Measurements from ENCODE around the gene SDC4.

The SDC4 gene

GRCh38 chr20:45343532-45344167 is 4.6 kb downstream of the SDC4 start:
- DNase-seq (ENCODE audit: low read depth in 2 of 2), result no peak

- DNase-seq (ENCODE audit: low read depth in 2 of 2), result no peak
These were observed 5.2 kb downstream of the SDC4 start for GRCh38 chr20:45342855-45343531.

- DNase-seq (ENCODE audit: low read depth in 2 of 2), result no peak
These were observed 6.0 kb downstream of the SDC4 start for GRCh38 chr20:45341939-45342854.

- DNase-seq (ENCODE audit: low read depth in 2 of 2), result no peak
These were observed 6.7 kb downstream of the SDC4 start for GRCh38 chr20:45341579-45341938.

DNA sequence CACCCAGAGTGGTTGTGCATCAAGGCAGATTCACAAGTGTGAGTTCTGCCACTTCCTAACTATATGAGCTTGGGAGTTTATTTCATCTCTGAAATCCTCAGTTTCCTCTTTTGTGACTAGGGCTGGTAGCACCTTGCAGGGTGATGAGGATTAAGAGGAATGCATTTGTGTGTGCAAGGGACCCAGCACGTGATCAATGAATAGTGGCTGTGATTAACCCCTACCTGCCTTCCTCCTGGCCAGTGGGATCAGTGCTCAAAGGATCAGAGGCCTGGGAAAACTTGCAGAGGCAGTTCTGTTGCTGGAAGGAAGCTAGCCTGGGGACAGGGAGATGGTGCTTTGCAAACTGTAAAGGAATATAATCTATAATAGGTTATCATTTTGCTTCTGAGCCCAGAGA is 7.3 kb downstream of the SDC4 start:
- no peak for DNase-seq (ENCODE audit: low read depth in 2 of 2)

DNA sequence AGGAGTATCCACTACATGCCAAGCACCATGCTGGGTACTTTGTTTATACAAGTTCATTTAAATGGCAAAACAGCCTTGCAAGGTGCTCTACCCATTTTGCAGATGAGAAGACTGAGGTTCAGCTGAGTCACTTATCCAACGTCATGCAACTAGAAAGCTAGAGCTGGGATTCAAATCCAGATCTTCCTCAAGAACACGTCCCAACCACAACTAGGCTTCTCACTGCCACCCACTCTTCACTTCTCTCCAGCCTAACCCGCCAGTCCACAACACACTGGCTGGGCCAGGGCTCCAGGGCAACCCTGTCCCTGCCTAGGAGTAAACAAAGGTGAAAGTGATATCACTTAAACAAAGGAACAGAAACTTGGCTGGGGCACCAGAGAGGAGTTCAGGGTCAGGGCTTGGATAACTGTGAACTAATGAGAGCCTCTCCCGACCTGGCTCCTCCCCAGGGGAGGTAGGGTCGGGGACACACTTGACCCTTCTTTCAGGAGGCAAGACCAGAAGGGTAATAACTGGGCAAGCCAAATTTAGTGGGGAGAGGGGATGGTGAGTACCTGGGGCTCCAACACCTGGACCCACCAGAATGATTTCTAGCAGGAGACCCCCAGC is 7.9 kb downstream of the SDC4 start:
- DNase-seq (ENCODE audit: low read depth in 2 of 2), result no peak

GRCh38 chr20:45339799-45340198 is 8.4 kb downstream of the SDC4 start:
- DNase-seq (ENCODE audit: low read depth in 2 of 2), result no peak

DNA sequence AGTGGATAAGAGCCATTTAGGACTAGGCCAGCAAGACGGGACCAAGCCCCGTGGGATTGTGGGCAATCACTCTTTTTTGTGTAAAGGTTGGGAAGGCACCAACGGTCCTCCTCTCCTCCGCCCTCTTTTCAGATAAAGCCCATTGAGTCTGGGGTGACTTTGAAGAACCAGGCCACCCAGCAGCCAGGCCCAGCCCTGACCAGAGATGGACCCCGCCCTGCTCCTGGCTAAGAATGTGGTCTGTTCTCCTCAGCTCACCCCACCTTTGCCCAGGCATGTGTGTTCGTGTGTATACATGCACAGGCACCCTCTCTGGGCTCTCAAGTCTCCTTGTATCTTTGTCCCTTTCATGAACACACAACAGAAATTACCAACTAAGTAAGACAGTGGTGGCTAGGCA is 9.1 kb downstream of the SDC4 start:
- DNase-seq (ENCODE audit: low read depth in 2 of 2), result no peak

DNA sequence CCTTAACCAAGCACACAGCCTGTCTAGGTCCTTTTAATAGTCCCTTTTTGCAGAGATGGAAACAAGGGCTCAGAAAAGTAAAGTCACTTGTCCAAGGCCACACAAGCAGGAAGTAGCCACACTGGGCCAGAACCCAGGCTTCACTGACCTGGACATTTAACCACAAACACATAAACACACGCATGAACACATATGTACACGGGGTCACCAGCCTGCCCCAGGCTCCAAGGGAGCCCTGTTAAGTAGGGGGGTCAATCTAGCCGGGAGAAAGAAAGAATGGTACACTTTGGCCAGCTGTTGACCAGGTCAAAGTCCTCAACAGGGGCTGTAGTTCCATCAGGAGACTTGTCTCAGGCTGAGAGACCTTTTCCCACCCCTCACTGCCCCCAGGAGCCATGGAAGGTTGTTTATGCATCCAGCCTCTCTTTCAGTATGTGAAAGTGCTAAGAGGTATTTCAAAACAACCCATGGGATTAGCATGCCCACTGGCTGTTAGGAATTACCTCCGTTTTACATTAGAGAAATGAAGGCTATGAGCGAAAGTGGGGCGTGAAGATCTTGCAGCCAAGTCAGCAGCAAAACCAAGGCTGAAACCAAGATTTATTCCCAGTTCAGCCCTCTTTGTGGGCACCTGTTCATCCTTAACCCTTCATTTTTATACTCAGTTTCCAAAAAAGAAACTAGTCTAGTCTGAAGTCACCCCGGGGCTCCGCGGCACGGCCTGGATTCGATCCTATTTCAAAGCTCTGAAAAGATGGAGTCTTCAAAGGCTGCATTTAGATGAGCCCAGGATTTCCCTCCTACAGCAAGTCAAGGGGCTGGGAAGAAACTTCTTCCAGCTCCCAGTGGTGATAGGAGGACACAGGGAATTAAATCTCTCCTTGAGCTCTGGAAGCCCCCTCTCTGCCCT is 9.8 kb downstream of the SDC4 start:
- DNase-seq (ENCODE audit: low read depth in 2 of 2), result no peak

DNA sequence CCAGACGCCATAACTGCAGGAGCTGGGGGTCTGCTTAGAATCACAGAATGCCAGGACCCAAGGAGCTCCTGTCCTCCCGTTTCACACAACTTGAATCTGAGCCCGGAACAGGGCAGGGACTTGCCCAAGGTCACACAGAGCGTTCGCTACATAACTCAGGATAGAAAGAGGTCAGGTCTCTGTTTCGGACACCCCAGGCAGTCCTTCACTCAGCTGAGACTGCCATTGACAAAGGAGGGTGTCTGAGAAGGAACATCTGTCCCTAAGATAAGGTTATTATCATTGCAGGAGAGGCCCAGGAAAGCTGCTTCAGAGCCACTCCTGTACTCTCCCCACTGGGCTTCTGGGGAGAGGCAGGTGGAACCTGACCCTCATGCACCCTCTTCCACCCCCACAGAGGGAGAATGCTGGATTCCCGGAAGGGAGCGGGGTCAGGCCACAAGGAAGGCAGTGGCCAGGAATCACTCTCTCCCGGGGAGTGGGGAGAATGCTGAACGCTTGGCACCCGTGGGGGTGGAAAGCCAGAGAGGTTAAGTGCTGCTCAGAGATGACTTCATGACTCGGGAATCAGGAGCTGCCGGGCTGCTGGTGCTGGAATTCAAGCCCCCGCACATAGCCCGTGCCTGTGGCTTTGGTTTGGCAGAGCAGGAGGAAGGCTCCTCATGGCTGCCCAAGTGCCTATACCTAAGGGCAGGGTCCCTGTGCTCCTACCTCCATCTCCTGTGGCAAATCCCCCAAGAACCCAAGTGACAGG is 10.7 kb downstream of the SDC4 start:
- no peak for DNase-seq (ENCODE audit: low read depth in 2 of 2)

- DNase-seq (ENCODE audit: low read depth in 2 of 2), result no peak
These were observed 11.5 kb downstream of the SDC4 start for GRCh38 chr20:45336530-45337366.

- DNase-seq (ENCODE audit: low read depth in 2 of 2), result no peak
These were observed 17.7 kb downstream of the SDC4 start for GRCh38 chr20:45330476-45330875.

- no peak for DNase-seq (ENCODE audit: low read depth in 2 of 2)
These were observed 18.5 kb downstream of the SDC4 start for GRCh38 chr20:45329497-45330319.

DNA sequence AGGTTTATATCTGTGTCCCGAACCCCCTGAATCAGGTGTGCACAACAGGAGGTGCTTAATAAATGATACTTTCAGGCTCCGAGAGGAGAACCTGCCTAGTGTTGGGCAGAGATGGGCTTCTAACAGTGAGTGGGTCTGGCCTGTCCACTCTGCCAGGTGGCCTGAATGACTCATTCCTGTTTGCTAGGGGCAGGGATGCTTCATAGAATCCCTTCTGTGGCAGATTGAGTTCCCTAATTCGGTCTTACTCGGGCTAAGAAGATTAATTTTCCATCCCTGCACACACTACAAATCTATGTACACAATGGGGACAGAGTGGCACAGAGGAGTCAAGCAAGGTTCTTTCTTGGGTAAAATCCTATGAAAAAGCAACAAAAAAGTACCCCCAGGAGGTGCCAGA is 19.8 kb downstream of the SDC4 start:
- no peak for DNase-seq (ENCODE audit: low read depth in 2 of 2)

GRCh38 chr20:45325371-45325770 is 22.9 kb downstream of the SDC4 start:
- no peak for DNase-seq (ENCODE audit: low read depth in 2 of 2)

GRCh38 chr20:45323731-45324130 is 24.5 kb downstream of the SDC4 start:
- no peak for DNase-seq (ENCODE audit: low read depth in 2 of 2)

DNA sequence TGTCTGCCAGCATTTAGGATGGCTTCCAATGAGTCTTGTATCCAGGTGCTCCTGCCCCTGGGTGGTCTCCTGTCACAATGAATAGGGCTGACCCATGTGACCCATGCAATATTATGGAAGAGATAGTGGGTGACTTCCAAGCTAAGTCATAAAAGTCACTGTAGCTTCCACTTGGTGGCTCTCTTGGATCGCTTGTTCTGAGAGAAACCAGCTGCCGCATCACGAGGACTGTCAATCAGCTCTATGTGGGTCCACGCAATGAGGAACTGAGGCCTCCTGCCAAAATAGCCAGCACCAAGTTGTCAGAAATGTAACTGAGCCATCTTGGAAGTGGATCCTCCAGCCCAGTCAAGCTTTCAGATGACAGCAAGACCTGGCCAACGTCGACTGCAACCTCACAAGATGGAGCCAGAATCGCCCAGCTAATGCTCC is 25.3 kb downstream of the SDC4 start:
- DNase-seq (ENCODE audit: low read depth in 2 of 2), result no peak

DNA sequence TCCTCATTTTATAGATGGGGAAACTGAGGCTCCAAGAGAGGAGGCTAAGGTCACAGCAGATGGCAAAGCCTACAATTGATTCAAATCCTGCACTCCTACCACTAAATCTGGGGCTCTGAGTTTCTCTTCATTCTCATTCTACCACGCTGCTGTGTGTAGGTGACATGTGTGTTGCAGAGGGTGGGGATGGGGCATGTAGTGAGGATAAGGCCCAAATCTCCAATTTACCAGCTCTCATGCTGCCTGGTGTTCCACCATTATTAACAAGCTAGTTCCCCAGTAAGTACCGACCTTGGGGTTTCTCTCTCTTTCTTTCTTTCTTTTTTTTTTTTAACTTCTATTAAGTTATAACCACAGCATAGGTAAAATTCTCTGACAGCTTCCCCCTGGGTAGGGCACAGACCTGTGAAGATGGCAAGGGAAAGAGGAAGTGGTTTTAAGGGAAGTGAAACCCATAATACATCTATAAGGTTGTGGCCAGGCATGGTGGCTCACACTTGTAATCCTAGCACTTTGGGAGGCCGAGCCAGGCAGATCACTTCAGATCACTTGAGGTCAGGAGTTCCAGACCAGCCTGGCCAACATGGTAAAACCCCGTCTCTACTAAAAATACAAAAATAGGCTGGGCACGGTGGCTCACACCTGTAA is 27.2 kb downstream of the SDC4 start:
- DNase-seq (ENCODE audit: low read depth in 2 of 2), result no peak

Measured in stimulated activated CD4-positive, alpha-beta T cell treated with anti-CD3 and anti-CD28 coated beads, Interleukin-1b, Interleukin-23, amount 100 ng/mL, for 1 hour (primary cell).